SK-N-SH treated with all-trans-retinoic acid at 6 μM for 48 hours (cell line): ENCODE data around the gene DAAM2.

Source experiments
- ESRRG ChIP-seq: fragments of 250-450 bp; sonication (Bioruptor Pico); IDR thresholded peaks from 2 replicates; pipeline ENCODE4 v1.6.1; 2021; ENCODE audit warnings: mild to moderate bottlenecking
- GLIS3 ChIP-seq: fragments of 250-450 bp; sonication (Bioruptor Pico); IDR thresholded peaks from 2 replicates; pipeline ENCODE4 v1.5.0; 2020; ENCODE audit warnings: mild to moderate bottlenecking, moderate library complexity
- ZFP3 ChIP-seq: fragments of 250-450 bp; sonication (Bioruptor Pico); IDR thresholded peaks from 2 replicates; pipeline ENCODE4 v1.5.0; 2020; ENCODE audit warnings: mild to moderate bottlenecking, moderate library complexity

DNA sequence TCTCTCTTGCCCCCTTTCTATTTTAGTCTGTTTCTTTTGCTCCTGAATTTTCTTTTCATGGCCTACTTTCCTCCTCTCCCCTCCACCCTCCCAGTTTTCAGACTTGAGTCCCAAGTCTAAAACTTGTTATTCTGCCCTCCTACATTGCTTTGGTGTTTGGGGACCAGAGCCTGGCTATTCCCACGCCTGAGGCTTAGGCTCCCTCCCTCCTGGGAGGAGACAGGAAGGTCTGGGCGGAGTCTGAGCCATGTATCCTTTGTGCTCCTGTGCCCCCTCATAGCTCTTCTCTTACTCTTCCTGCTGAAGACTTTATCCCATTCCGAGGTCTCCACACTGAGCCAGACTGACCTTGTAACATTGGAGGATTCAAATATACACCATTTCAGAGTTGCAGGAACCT, 69.5 kb downstream of the DAAM2 start:
- TF ChIP-seq ESRRG (CRISPR knock-in tag): no peak
- no peak for TF ChIP-seq ZFP3 (CRISPR knock-in tag)
- no peak for TF ChIP-seq GLIS3 (CRISPR knock-in tag)
